8988T (cell line): Measurements from ENCODE around the gene PLB1.

Source experiments
- DNase-seq: peaks from one replicate; pipeline ENCODE4 v3.0.0; 2011

Gene PLB1

DNA sequence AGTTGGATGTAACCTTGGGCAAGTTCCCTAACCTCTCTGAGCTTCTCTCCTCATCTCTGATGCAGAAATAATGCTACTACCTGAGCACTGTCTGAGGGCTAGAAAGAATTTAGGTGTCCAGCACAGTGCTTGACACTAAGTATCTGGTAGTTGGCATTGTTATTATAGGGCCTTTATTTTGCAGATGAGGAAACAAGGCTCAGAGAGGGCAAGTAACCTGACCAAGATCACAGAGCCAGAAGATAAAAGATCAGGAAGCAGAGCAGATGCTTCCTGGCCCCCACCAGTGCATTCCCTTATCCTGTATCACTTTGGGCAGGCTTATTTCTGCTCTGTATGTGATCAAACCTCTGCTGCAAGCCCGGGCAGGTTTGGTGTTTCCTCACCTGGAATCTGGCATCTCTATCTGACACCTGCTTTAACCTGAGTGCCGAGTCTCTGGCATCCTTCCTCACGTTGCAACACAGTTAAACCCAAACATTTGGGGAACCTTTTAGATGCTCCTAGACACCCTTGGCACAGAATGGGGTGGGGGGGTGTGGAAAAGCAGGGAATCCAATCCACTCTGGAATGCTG is 69.9 kb downstream of the PLB1 start:
- DNase-seq, result no peak

DNA sequence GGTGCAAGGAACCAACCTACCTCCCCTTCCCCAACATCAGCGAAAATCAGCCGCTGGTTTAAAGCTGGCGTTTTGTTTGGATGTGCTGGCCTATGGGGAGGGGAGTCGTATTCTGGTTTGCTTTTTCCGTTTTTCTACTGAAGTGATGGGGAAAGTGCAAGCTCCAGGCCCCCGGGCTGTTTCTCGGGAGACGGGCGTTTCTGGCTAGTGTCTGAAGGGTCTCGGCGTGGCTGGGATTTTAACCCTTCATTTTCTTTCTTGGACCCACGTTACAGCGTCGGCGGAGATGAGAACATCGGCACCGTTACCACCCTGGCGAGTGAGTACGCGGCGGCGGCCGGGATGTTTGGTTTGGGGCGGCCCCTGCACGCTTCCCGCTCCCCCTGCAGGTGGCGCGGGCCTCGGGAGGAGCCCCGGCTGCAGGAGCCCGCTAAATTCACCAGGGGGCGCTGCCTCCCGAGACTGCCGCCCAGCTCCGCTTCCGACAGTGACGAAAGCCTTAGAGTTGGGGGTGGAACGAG is 70.7 kb downstream of the PLB1 start:
- peak; percentile 80 for DNase-seq

DNA sequence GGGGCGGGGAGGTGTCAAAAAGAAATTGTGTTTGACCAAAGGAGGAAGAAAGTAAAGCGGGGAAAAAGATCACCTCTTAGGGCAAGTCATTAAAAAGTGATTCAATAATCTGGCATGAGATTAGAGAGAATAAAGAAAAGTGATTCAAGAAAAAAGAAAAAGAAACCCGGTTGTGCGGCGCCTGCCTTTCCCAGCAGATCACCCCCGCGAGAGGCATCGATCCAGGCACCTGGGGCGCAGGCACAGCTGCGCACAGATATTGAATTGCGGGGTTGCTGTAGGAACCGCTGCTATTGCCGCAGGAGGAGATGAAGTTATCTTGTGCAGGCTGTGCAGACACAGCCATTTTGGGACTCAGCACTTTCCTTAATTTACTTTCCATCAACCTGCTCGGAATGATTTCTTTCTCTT is 71.2 kb downstream of the PLB1 start:
- DNase-seq, result no peak

DNA sequence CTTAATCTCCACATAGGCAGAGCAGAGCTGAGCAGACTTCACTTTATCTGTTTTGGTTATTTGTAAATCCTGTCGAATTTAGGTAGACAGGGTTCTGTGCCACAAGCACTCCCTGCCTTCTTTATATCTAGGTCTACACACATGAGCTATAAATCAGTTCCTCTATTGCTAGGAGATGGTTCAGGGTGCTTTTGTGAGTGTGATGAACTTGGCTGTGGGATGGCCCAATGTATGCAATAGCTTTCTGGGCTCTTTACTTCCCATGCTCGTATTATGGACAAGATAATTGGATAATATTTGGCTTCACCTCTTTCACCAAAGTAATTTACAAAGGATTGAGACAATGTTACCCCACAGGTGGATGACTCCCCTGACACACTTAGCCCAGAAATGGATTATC is 72.2 kb downstream of the PLB1 start:
- no peak for DNase-seq

DNA sequence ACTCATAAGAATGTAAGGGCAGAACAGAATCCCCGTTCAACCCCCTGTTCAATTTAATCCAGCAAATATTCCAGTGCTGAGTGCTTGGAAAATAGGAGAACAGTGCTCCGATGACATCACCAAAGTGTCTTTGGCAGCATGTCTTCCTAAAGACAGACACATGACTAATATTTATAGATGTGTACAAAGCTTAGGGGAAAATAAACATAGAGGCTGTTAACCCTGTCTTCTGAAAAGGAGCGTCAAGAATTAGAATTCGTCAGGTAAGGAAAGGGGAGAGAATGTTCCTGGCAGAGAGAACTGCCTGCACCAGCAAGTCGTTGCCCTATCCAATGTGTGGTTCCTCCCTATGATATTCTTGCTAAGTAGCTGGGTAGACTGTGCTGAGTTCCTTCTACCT is 72.7 kb downstream of the PLB1 start:
- DNase-seq, result no peak

DNA sequence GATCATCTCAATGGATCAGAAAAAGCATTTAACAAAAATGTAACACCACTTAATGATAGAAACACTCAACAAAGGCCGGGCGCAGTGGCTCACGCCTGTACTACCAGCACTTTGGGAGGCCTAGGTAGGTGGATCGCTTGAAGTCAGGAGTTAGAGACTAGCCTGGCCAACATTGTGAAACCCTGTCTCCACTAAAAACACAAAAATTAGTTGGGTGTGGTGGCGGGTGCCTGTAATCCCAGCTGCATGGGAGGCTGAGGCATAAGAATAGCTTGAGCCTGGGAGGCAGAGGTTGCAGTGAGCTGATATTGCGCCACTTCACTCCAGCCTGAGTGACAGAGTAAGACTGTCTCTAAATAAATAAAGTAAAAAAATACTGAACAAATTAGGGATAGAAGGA is 74.6 kb downstream of the PLB1 start:
- DNase-seq, result no peak

DNA sequence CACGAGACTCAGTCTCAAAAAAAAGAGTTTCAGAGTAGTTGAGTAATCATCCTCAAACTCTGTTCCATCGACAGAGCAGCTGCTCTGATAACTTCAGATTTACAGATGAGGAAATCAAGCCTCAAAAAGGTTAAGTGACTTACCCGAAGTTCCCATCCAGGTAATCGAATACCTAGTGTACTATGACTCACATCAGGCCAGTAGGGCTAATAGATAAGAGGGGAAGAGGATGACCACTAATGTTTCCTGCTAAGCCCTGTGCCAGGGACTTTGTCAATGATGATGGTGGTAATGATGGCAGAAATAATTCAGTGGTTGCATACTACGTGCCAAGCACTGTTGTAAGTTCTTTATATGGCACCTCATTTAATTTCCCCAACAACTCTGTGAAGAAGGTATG is 80.9 kb downstream of the PLB1 start:
- no peak for DNase-seq

DNA sequence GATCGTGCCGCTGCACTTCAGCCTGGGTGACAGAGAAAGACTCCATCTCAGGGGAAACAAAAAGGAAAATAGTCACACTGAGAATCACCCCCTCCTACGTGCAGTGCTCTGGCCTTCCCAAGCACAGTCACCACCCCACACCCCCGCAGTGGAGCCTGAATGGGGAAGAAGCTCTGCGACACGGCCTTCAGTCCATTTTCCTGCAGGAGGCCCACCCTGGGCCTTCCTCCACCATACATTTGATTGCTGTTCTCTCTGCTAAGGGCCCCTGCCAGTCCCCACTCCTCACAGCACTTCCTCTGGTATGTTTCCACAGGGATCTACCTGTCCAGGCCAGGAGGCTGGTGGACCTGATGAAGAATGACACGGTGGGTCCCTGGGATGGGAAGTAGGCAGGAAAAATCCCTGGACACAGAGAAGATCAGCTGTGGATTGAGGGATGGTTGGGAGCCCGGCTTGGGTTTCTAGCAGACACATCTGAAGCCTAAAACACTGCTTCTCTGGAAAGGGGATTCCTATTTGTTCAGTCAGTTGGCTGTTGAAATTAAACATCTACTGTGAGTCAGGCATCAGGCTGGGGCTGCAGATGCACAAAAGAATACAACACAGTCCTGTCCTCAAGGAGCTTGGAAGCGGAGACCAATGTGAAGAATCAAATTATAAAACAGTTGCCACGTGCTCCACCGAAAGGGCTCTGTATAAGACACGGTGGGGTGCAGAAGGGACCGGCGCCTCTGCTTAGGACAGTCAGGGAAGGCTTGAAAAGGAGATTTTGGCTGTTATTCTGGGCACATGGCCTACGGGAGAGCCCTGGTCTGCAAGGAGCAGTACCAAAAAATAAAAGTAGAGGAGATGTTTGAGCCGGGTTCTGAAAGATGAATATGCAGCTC is 82.2 kb downstream of the PLB1 start:
- no peak for DNase-seq

DNA sequence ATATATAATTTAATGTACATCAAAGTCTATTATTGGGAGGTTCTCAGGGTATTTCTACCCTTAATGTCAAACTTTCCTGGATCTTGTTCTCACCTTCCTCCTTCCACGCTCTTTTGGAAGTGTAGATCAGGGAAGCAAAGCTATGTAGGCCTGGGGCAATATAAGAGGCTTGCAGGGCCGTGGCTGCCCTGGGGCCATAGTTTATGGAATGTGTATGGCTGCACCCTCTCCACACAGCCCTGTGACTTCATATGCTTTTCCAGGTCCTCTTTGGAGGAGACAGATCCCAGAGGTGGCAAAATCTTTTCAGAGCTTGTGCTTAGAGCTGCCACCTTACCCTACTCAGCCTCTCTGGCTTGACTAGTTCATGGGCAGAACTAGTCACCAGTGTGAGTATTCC is 82.9 kb downstream of the PLB1 start:
- no peak for DNase-seq

DNA sequence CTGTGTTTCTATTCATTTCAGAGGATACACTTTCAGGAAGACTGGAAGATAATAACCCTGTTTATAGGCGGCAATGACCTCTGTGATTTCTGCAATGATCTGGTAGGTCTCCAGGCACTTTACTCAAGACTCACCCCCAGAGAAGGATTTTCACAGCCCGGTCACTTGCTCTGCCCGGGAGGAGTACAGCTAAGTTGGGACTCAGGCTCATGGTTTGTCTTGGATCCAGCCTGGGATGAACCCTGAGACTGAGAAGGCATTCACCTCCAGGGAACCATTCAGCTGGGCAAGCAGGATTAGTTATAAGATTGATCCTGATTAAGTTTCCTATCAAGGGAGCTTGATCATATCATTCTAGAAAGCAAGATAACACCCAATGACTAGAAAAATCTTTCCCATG is 83.7 kb downstream of the PLB1 start:
- no peak for DNase-seq

DNA sequence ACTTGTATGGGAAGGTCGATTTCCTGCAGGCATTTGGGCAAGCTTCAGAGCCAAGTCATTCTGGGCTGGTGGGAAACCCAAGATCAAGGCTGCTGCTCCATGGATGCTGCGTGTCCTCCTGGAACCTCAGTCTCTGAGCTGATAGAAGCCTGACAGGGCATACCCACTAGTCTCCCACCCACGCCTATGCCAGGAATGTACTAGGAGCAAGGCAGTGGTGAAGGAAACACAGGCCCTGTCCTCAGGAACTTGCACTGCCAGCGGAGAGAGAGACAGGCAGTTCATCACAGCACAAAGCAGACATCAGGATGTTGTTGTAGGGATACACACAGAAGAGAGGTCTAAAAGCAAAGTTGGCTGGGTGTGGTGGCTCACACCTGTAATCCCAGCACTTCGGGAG is 84.2 kb downstream of the PLB1 start:
- no peak for DNase-seq

DNA sequence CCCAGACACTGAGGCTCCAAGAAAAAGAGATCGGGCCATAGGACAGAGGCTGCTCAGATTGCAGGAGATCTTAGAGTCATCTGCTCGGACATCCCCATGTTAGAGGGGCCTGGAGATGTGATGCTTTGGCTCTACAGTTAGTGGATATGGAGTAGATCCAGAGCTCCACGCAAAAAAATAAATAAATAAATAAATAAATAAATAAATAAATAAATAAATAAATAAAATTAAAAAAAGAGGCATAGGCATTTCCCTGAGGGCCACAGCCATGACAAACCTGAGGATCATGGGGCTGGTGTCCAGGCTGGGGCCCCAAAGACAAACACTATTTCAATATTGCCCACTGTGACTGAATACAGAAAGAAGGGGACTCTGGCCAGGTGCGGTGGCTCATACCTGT is 85.5 kb downstream of the PLB1 start:
- DNase-seq, result no peak

DNA sequence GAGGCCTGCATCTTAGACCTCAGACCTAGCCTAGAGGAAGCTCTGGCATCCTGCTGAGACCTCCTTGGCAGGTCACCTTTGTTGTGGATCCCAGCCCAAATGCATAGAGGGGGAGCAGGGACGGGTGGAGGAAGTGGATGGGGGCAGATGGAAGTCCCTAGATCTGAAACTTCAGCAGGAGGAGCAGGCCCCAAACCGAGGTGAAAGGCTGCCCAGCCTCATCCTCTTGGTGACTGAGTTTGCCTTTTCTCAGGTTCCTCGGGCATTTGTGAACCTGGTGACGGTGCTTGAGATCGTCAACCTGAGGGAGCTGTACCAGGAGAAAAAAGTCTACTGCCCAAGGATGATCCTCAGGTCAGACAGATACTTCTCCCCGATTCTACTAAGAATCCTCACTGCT is 86.3 kb downstream of the PLB1 start:
- DNase-seq, result no peak

DNA sequence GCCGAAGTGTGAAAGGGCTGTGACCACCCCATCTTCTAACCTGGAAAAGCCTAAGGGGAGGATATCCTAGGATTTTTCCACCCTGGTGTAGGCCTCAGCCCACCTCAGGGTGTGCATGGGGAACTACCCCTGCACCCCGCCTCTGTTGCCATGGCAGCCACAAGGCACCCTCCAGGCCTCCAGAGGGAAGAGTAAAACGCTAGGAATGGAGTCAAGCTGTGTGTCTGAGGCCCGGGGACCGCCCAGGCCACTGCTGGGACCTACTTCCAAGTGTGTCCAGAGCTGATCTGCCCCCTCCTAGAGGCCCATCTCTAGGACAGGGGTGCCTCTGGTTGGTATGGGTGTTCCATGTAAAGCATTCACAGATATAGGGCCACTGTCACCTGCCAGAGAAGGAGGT is 86.7 kb downstream of the PLB1 start:
- DNase-seq, result no peak

DNA sequence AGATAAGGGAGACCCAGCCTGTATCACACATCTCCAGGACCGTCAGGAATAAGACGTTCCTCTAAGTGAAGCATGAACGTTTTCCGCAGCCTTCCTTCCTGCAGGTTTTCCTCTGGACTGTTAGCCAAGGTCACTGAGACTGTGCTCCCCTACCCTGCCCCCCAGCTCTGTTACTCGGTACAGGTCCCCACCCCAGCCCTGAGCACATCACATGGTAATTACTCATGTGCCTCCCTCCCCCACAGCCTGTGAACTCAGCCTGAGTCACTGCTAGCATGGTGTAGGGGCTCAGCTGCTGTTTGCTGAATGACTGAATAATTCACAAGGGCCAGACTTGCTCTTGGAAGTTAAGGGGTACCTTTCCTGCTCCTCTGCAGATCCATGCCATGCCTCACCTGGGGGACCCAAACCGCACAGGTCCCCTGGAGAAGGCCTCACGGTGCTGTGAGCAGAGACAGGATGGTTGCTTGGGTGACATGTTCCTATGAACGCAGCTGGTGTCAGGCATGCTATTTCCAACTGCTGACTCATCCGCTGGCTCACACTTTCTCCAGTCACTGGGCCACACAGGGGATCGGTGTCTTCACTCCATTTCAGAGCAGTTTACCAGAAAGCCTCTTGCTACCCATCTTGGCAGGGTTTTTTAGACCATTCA is 88.2 kb downstream of the PLB1 start:
- peak; percentile 75 for DNase-seq

DNA sequence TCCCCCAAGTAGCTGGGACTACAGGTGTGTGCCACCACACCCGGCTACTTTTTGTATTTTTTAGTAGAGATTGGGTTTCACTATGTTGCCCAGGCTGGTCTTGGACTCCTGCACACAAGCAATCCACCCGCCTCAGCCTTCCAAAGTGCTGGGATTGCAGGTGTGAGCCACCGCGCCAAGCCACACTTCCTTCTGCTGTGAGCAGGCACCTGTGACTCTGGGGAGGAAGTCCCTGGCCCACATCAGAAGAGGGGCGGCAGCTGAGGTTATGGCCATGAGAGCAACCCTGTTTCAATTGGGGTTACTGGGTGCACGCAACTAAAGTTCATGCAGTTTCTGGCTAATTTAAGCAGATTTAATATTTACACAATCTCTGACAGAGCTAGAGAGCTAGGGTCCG is 91.0 kb downstream of the PLB1 start:
- no peak for DNase-seq

DNA sequence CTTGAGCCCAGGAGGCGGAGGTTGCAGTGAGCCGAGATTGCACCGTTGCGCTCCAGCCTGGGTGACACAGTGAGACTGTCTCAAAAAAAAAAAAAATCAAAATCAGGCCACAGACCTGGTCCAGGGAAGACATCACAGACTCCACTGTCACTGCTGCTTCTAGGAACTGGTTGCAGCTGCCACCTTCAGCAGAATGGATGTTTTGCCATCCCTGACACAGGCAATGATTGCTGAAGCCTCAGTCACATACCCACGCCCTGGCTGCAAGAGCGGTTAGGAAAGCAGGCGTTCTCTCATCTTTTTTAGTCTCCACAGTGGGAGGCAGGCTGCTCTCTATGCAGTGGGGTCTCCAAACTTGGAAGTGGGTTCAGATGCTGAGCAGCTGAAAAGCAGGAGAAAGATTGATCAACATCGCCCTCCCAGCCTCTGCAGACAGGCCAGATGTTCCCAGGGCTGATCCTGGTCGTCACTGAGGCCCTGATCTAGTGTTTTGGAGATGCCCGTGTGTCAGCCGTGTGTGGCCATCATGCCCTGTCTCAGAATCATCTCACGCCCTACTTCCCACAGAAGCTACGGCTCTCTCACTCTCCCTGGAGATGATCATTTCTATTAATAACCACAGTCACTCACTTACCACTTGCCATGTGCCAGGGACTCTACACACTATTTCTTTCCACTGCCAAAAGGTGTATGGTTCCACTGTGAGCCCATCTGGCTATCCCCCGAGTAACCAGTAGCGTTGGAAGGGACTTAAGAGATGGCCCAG is 91.8 kb downstream of the PLB1 start:
- DNase-seq, result no peak

DNA sequence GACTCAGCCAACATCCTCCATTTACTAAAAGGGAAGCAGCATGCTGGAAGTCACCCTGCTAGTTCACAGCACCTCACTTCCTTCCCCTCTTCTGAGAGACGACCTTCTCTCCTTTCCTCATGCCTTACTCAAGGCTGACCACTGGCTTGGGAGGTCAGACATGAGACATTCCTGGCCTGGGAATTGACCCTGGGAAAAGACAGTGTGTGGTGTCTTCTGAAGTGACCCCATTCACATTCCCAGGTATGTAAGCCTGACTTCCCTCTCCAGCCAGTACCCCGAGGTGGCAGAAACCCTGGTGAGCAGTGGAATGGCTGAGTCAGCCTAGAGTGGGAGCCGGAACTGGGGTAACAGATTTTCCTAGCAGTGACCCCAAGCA is 92.4 kb downstream of the PLB1 start:
- no peak for DNase-seq

DNA sequence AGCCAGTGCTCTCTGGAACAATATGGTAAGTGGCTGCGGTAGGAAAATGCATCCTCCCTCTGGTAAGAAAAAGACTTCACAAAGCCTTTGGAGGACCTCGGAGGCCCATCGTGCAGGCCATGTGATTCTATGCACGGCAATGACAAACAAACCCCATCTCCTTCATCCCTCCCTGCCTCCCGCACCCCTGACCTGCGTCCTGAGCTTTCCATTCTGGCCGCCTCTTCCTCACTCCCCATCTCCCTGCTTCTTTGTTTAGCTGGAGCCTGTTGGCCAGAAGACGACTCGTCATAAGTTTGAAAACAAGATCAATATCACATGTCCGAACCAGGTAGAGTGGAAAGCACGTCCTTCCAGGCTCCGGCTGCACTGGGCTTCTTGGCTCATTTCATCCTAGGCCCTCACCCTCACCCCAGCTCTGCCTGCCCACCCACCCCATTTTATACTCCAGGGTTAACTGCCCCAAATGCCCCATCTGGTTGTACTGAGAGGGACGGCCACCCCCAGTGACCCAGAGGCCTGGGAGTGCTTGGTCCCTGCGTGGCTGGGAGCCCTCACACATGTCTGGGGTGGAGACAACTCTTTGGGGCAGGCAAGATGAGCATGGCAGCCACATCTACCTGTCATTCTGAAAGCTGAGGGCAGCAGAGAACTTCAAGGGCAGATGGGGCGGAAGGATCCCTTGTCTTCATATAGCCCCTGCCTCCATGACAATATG is 94.0 kb downstream of the PLB1 start:
- DNase-seq, result no peak

DNA sequence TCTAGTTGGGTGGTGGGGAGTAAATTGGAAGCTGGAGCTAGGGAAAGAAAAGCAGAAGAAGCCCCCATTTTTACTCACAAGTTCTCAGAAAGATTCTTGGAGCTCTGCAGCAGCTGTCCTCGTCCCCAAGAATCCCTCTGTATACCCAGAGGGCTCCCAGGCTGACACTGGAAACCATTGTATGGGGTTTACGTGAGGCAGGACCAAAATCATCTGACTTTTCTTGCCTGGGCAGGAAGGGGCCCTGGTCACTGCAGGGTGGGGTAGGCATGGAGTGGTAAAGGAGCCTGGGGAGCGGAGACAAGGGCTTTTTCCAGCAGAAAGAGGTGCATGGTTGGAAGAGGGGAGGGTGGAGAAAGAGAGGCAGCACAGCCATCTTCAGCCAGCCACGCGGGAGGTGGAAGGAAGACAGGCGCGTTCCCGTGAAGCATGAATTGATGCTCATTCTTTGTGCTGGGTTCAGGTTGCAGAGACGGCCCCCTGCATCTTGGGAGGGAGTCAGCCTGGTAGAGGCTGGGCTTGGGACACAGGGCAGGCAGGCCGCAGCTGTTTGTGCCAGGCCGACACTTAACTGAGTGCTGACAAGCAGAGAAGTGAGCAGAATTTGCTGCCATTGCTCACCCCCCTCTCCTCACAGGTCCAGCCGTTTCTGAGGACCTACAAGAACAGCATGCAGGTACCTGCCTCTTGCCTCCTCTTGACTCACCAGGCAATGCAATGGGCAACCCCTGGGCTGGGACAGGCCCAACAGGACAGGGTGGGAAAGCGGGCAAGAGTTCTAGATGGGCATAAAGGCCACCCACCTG is 94.8 kb downstream of the PLB1 start:
- no peak for DNase-seq

DNA sequence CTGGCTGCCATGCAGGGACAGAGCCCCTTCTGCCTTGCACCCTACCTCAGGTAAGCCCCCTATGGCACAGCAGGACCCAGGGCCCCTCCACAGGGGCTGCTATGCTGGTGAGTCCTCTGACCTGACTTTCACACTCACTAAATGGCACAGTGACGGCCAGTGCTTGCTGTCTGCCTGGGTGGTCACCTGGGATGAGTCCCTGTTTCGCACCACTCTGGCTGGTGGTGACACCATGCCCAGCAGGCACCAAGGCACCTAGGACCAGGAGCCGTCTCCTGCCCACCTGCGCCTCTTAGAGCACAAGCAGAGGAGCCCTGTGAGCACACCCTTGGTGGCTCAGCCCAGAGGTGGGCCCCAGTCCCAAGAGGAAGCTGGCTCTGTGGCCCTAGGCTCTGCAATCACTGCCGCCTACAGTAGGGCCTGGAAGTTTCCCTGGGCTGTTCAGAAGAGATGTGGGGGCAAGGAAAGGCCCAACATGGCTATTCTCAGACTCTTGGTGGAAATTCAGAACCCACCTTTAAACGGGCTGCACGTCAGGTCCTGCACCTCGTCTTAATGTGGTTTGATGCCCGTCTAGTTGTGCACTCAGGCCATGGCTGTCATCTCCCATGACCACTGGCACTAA is 96.0 kb downstream of the PLB1 start:
- DNase-seq, result no peak
